Esophagus squamous epithelium (tissue), 4 donors: ENCODE results near the gene FA2H.

Experiments used
- POLR2A ChIP-seq, 4 donors: fragments of 450-650 bp; IDR thresholded peaks; one replicate each; pipeline ENCODE4 v1.6.1; 2017; ENCODE audit warnings: antibody characterized with exemption in 4 of 4, mild to moderate bottlenecking in 4 of 4, moderate library complexity in 3 of 4
- TF ChIP-seq, protein P1 (sequence below), 6 experiments: fragments of 450-650 bp in 4 of 6; fragments of 200-600 bp in 2 of 6; sonication (generic) in 2 of 6; IDR thresholded peaks; one replicate each; pipeline ENCODE4 v1.5.1; 2016 to 2019; ENCODE audit warnings: antibody characterized with exemption in 6 of 6, mild to moderate bottlenecking in 4 of 6, moderate library complexity in 4 of 6

DNA sequence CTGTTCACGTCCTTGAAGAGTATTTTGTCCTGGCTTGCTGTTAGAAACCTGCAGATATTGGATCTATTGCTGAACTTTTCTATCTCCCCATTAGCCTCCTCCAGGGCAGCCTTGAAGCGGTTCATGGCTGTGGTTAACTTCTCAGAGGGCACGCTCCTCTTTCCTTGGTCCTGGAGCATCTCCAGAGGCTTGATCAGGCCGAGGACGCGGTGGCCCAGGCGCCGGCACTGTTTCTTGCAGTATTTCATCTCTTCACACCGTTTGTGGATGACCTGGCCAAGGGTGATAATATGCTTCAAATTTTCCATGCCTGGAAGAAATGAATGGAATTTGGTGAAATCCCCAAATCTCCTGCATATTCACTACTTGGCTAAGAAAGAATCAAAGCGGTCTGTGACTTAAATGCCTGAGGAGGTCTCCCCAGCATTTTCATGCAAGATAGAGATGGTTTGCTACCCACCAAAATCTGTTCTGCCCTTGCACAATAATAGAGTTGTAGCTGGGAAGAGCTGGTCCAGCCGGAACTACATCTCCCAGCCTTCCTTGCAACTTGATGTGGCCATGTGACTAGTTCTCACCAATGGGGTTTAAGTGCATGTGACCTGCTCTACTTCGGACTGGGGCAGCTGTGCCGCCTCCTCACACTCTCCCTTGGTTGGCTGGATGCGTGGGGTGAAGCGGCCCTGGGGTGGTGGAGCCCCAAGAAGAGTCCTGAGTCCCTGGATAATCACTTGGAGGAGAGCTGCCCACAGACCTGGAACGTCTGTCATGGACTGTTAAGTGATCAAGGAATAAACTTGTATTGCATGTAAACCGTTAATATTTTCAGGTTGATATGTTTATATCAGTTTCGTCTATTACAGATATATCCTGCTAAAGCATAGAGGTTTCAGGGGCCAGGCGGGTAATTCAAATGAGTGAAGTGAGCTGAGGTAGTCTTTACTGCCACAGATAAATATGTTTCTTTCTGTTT is 78.9 kb downstream of the FA2H start:
- TF ChIP-seq, protein P1, sequence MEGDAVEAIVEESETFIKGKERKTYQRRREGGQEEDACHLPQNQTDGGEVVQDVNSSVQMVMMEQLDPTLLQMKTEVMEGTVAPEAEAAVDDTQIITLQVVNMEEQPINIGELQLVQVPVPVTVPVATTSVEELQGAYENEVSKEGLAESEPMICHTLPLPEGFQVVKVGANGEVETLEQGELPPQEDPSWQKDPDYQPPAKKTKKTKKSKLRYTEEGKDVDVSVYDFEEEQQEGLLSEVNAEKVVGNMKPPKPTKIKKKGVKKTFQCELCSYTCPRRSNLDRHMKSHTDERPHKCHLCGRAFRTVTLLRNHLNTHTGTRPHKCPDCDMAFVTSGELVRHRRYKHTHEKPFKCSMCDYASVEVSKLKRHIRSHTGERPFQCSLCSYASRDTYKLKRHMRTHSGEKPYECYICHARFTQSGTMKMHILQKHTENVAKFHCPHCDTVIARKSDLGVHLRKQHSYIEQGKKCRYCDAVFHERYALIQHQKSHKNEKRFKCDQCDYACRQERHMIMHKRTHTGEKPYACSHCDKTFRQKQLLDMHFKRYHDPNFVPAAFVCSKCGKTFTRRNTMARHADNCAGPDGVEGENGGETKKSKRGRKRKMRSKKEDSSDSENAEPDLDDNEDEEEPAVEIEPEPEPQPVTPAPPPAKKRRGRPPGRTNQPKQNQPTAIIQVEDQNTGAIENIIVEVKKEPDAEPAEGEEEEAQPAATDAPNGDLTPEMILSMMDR (IDR thresholded peaks at IDR 0.05): no peak
- TF ChIP-seq POLR2A (IDR thresholded peaks at IDR 0.05): peak in 1 of 4 donors; percentile 33
